PC-9 (cell line): ENCODE data around the gene FGFR3. TPM values are rescaled to one million over a fixed set of nuclear protein-coding genes. Genes with fewer than 3 reads are reported as not detected.
A peak's percentile ranks its signal among the peaks of the same experiment; 100 is the strongest.

ENCODE experiments used
- BruUV-seq: library from RNA; stranded (reverse); fragments of 400-500 nt; replicated peaks from 2 replicates; lab custom pipeline; 2021; lab: Mats Ljungman, UMichigan
- CTCF ChIA-PET: fragments of 300-600 bp; sonication (Branson Sonifier 250); formaldehyde crosslinking; loops from one replicate; lab custom pipeline; 2022; ENCODE audit warnings: antibody characterized with exemption; lab: Charles Lee
- POLR2A ChIA-PET: fragments of 300-600 bp; sonication (Branson Sonifier 250); formaldehyde crosslinking; loops from one replicate; lab custom pipeline; 2022; ENCODE audit warnings: antibody characterized with exemption; ENCODE audit not compliant: unreplicated experiment; lab: Charles Lee
- DNase-seq, 2 experiments: peaks; one replicate each; pipeline versions ENCODE4 v3.0.0 to v3.0.0-alpha.2; 2015 to 2022; ENCODE audit warnings: mixed read lengths in 1 of 2
- H2AFZ ChIP-seq: fragments of 200-600 bp; sonication (generic); 2 replicates; pipeline ENCODE4 v1.8.1; 2017; ENCODE audit warnings: antibody characterized with exemption
- H3F3A ChIP-seq: fragments of 200-600 bp; sonication (generic); 2 replicates; pipeline ENCODE4 v1.8.1; 2017; ENCODE audit warnings: antibody characterized with exemption, mild to moderate bottlenecking, low read depth; ENCODE audit not compliant: insufficient read depth
- H3K27ac ChIP-seq: fragments of 200-600 bp; sonication (generic); 2 replicates; pipeline ENCODE4 v1.6.1; 2016; ENCODE audit warnings: mixed run types
- H3K27me3 ChIP-seq: fragments of 200-600 bp; sonication (generic); 2 replicates; pipeline ENCODE4 v1.6.1; 2016; ENCODE audit warnings: low read depth, mixed run types; ENCODE audit not compliant: insufficient read depth
- H3K36me3 ChIP-seq: fragments of 200-600 bp; sonication (generic); 2 replicates; pipeline ENCODE4 v1.6.1; 2016; ENCODE audit warnings: low read depth, mixed run types
- H3K4me1 ChIP-seq: fragments of 200-600 bp; sonication (generic); replicated peaks from 2 replicates; pipeline ENCODE4 v1.6.1; 2016; ENCODE audit warnings: mixed run types; ENCODE audit not compliant: insufficient read depth
- H3K4me2 ChIP-seq: fragments of 200-600 bp; sonication (generic); 2 replicates; pipeline ENCODE4 v1.6.1; 2017; ENCODE audit warnings: mixed run types
- H3K4me3 ChIP-seq: fragments of 200-600 bp; sonication (generic); 2 replicates; pipeline ENCODE4 v1.6.1; 2016; ENCODE audit warnings: mixed run types
- H3K79me2 ChIP-seq: fragments of 200-600 bp; sonication (generic); 2 replicates; pipeline ENCODE4 v1.6.1; 2017; ENCODE audit warnings: low read depth, mixed run types
- H3K9me2 ChIP-seq: fragments of 200-600 bp; sonication (generic); 2 replicates; pipeline ENCODE4 v1.8.1; 2017; ENCODE audit warnings: mild to moderate bottlenecking; ENCODE audit not compliant: insufficient read depth
- H3K9me3 ChIP-seq: fragments of 200-600 bp; sonication (generic); 2 replicates; pipeline ENCODE4 v1.8.1; 2016; ENCODE audit warnings: low read depth; ENCODE audit not compliant: insufficient read depth
- H4K20me1 ChIP-seq: fragments of 200-600 bp; sonication (generic); 2 replicates; pipeline ENCODE4 v1.8.1; 2017; ENCODE audit not compliant: insufficient read depth
- CTCF ChIP-seq: fragments of 200-600 bp; sonication (generic); conservative IDR thresholded peaks from 2 replicates; pipeline ENCODE4 v1.6.1; 2017; ENCODE audit warnings: mixed run types, antibody characterized with exemption, mild to moderate bottlenecking, moderate library complexity
- EZH2 ChIP-seq: fragments of 200-600 bp; sonication (generic); IDR thresholded peaks from 2 replicates; pipeline ENCODE4 v1.8.0; 2017; ENCODE audit warnings: antibody characterized with exemption, low read depth
- intact Hi-C: fragments of 100-400 bp; cut with micrococcal nuclease; formaldehyde crosslinking; loops from one replicate; pipeline ENCODE4 v1.10.0; 2022; ENCODE audit not compliant: unreplicated experiment
- total RNA-seq: library from RNA; stranded (reverse); gene quantifications from 2 replicates; pipeline ENCODE4 v1.2.3, GENCODE V29; 2021

The FGFR3 gene
- total RNA-seq, 1 experiment from 2014 or later, result 8.2 TPM

GRCh38 chr4:1766106-1767060 is 26.7 kb upstream of the FGFR3 start:
- no peaks in the 10 kb centered on the region for H3K9me2 ChIP-seq
- no peaks in the 10 kb centered on the region for H3K36me3 ChIP-seq
- no peaks in the 10 kb centered on the region for H3K9me3 ChIP-seq
- ChIA-PET CTCF (interaction anchor here (0.6 kb wide), 2 partner anchors 21 to 174 kb away, joined by 3 read pairs; no protein-coding TSS in a partner anchor), POLR2A (no interaction called here)
- no peaks in the 10 kb centered on the region for H3K79me2 ChIP-seq
- H3F3A ChIP-seq, result peaks cover 7% of the 10 kb centered on the region; the same call in 1 of the 2 replicates
- BruUV-seq, result no TSS peak
- TF ChIP-seq CTCF (no peak), EZH2 (no peak)
- no peak overlapping the region for H3K27ac ChIP-seq
- no peak overlapping the region for H2AFZ ChIP-seq
- H3K4me1 ChIP-seq, result peaks cover 30% of the 10 kb centered on the region
- peaks cover 2% of the 10 kb centered on the region; the same call in 1 of the 2 replicates for H3K27me3 ChIP-seq
- H4K20me1 ChIP-seq, result no peaks in the 10 kb centered on the region
- H3K4me2 ChIP-seq, result peak overlapping the region; percentile 56
- peak; percentile 57 to 71 for DNase-seq
- H3K4me3 ChIP-seq, result no peak overlapping the region; the same call in 1 of the 2 replicates
- intact Hi-C loops, result no loop called here

GRCh38 chr4:1767061-1767769 is 25.9 kb upstream of the FGFR3 start:
- Histone ChIP-seq H3F3A (peaks cover 7% of the 10 kb centered on the region; the same call in 1 of the 2 replicates), H3K4me3 (no peak overlapping the region; the same call in 1 of the 2 replicates), H3K9me3 (no peaks in the 10 kb centered on the region), H3K9me2 (no peaks in the 10 kb centered on the region), H3K27me3 (peaks cover 2% of the 10 kb centered on the region; the same call in 1 of the 2 replicates), H3K36me3 (no peaks in the 10 kb centered on the region), H4K20me1 (no peaks in the 10 kb centered on the region), H3K27ac (no peak overlapping the region), H2AFZ (no peak overlapping the region), H3K4me1 (peaks cover 30% of the 10 kb centered on the region), H3K79me2 (no peaks in the 10 kb centered on the region), H3K4me2 (peak overlapping the region; percentile 56)
- TF ChIP-seq EZH2, result no peak
- TF ChIP-seq CTCF, result no peak
- ChIA-PET CTCF (interaction anchor here (0.6 to 0.8 kb wide), 3 partner anchors 22 to 53 kb away, joined by 3 to 18 read pairs (median 4); no protein-coding TSS in a partner anchor), POLR2A (interaction anchor here (0.6 to 1.0 kb wide), 2 partner anchors 10 to 40 kb away, joined by 3 to 5 read pairs; no protein-coding TSS in a partner anchor)
- intact Hi-C loops, result no loop called here
- DNase-seq, result peak in 1 of 2 experiments; percentile 25
- BruUV-seq, result no TSS peak
